Nephron progenitor cell (in vitro differentiated cells): ENCODE data around the gene PHF5A.

Experiments
- DNase-seq: peaks from one replicate; pipeline ENCODE4 v3.0.0; 2021
- H3K27ac Mint-ChIP-seq: 2 replicates; pipeline ENCODE4 v1.8.0; 2021; ENCODE audit warnings: mild to moderate bottlenecking, moderate library complexity, mixed read lengths
- H3K27me3 Mint-ChIP-seq: 2 replicates; pipeline ENCODE4 v1.8.0; 2021; ENCODE audit warnings: mild to moderate bottlenecking, low read depth, mixed read lengths; ENCODE audit not compliant: poor library complexity
- H3K36me3 Mint-ChIP-seq: 2 replicates; pipeline ENCODE4 v1.8.0; 2021; ENCODE audit warnings: low read depth, mixed read lengths
- H3K4me1 Mint-ChIP-seq: 2 replicates; pipeline ENCODE4 v1.8.0; 2021; ENCODE audit warnings: mixed read lengths
- H3K4me3 Mint-ChIP-seq: 2 replicates; pipeline ENCODE4 v1.8.0; 2021; ENCODE audit warnings: mild to moderate bottlenecking, moderate library complexity, mixed read lengths
- H3K9me3 Mint-ChIP-seq: 2 replicates; pipeline ENCODE4 v1.8.0; 2021; ENCODE audit warnings: mild to moderate bottlenecking, moderate library complexity, mixed read lengths
- CTCF ChIP-seq: fragments of 200-600 bp; sonication (generic); IDR thresholded peaks from 2 replicates; pipeline ENCODE4 v1.5.0; 2021; ENCODE audit warnings: antibody characterized with exemption

PHF5A gene

GRCh38 chr22:41431656-41432055 lies 36.8 kb downstream of the PHF5A start:
- peaks cover 55% of the 10 kb centered on the region for H3K36me3 Mint-ChIP-seq
- H3K4me1 Mint-ChIP-seq, result peaks cover 37% of the 10 kb centered on the region
- no peak overlapping the region for H3K4me3 Mint-ChIP-seq
- H3K9me3 Mint-ChIP-seq, result no peaks in the 10 kb centered on the region
- H3K27ac Mint-ChIP-seq, result peak overlapping the region; percentile 89
- DNase-seq, result no peak
- TF ChIP-seq CTCF, result no peak
- H3K27me3 Mint-ChIP-seq, result no peaks in the 10 kb centered on the region

- H3K9me3 Mint-ChIP-seq, result no peaks in the 10 kb centered on the region
- TF ChIP-seq CTCF, result no peak
Measured at GRCh38 chr22:41429951-41430332, 38.5 kb downstream of the PHF5A start.

GRCh38 chr22:41429232-41429950 lies 39.1 kb downstream of the PHF5A start:
- peaks cover 32% of the 10 kb centered on the region for H3K4me1 Mint-ChIP-seq
- peak overlapping the region; percentile 90 for H3K27ac Mint-ChIP-seq
- TF ChIP-seq CTCF, result no peak
- peaks cover 48% of the 10 kb centered on the region for H3K36me3 Mint-ChIP-seq
- H3K27me3 Mint-ChIP-seq, result no peaks in the 10 kb centered on the region
- DNase-seq, result no peak
- no peaks in the 10 kb centered on the region for H3K9me3 Mint-ChIP-seq
- H3K4me3 Mint-ChIP-seq, result no peak overlapping the region

More at GRCh38 chr22:41429951-41430332, 38.5 kb downstream of the PHF5A start:
- Mint-ChIP-seq H3K27ac (peak overlapping the region; percentile 90), H3K36me3 (peaks cover 51% of the 10 kb centered on the region), H3K4me3 (no peak overlapping the region), H3K4me1 (peaks cover 32% of the 10 kb centered on the region), H3K27me3 (no peaks in the 10 kb centered on the region)
- no peak for DNase-seq

GRCh38 chr22:41425660-41426365 lies 42.7 kb downstream of the PHF5A start:
- Mint-ChIP-seq H3K9me3 (no peaks in the 10 kb centered on the region), H3K27ac (peak overlapping the region; percentile 85), H3K4me3 (peak overlapping the region; percentile 18), H3K4me1 (peaks cover 25% of the 10 kb centered on the region), H3K36me3 (peaks cover 34% of the 10 kb centered on the region), H3K27me3 (no peaks in the 10 kb centered on the region)
- no peak for DNase-seq
- TF ChIP-seq CTCF, result no peak

GRCh38 chr22:41418717-41419116 lies 49.8 kb downstream of the PHF5A start:
- Mint-ChIP-seq H3K36me3 (peaks cover 10% of the 10 kb centered on the region), H3K9me3 (no peaks in the 10 kb centered on the region), H3K27me3 (no peaks in the 10 kb centered on the region), H3K4me1 (peaks cover 14% of the 10 kb centered on the region), H3K27ac (peak overlapping the region; percentile 75), H3K4me3 (no peak overlapping the region)
- no peak for TF ChIP-seq CTCF
- DNase-seq, result no peak
